Activated B cell treated with CpG ODN at 0.5 μM for 24 hours (primary cell): Measurements from ENCODE around the gene ANO1. TPM values are rescaled to one million over a fixed set of nuclear protein-coding genes. Genes with fewer than 3 reads are reported as not detected.

Source experiments
- ATAC-seq: fragments of 200-7000 bp; cut with Tn5 transposase; one replicate; pipeline ENCODE4 v1.10.0; 2021; ENCODE audit warnings: low read depth, mild to moderate bottlenecking, moderate library complexity
- CTCF ChIA-PET: fragments of 350-600 bp; sonication (Branson Sonifier 250); formaldehyde crosslinking; loops from one replicate; lab custom pipeline; 2021; ENCODE audit warnings: antibody characterized with exemption; lab: Charles Lee
- POLR2A ChIA-PET: fragments of 350-600 bp; sonication (Branson Sonifier 250); formaldehyde crosslinking; loops from one replicate; lab custom pipeline; 2021; ENCODE audit warnings: antibody characterized with exemption; lab: Charles Lee
- DNase-seq: peaks from one replicate; pipeline ENCODE4 v3.0.0; 2022
- H3K27ac Mint-ChIP-seq: one replicate; pipeline ENCODE4 v1.8.0; 2020; ENCODE audit warnings: mixed read lengths
- H3K27me3 Mint-ChIP-seq: one replicate; pipeline ENCODE4 v1.8.0; 2021; ENCODE audit warnings: mixed read lengths
- H3K36me3 Mint-ChIP-seq: one replicate; pipeline ENCODE4 v1.8.0; 2021; ENCODE audit warnings: low read depth, mixed read lengths
- H3K4me1 Mint-ChIP-seq: one replicate; pipeline ENCODE4 v1.8.0; 2021; ENCODE audit warnings: mixed read lengths
- H3K4me3 Mint-ChIP-seq: one replicate; pipeline ENCODE4 v1.8.0; 2020; ENCODE audit warnings: mild to moderate bottlenecking, mixed read lengths
- H3K9me3 Mint-ChIP-seq: one replicate; pipeline ENCODE4 v1.8.0; 2020; ENCODE audit warnings: mixed read lengths
- intact Hi-C: fragments of 100-400 bp; cut with micrococcal nuclease; formaldehyde crosslinking; loops from one replicate; pipeline ENCODE4 v1.15.1; 2024
- total RNA-seq: library from RNA; stranded (reverse); gene quantifications from 2 replicates; pipeline ENCODE4 v1.2.3, GENCODE V29; 2022
- TF ChIP-seq, protein P1 (sequence below): fragments of 200-600 bp; IDR thresholded peaks from one replicate; pipeline ENCODE4 v1.8.0; 2022; ENCODE audit warnings: antibody characterized with exemption, mild to moderate bottlenecking

ANO1 gene
- total RNA-seq, 1 donor from 2014 or later = not detected

DNA sequence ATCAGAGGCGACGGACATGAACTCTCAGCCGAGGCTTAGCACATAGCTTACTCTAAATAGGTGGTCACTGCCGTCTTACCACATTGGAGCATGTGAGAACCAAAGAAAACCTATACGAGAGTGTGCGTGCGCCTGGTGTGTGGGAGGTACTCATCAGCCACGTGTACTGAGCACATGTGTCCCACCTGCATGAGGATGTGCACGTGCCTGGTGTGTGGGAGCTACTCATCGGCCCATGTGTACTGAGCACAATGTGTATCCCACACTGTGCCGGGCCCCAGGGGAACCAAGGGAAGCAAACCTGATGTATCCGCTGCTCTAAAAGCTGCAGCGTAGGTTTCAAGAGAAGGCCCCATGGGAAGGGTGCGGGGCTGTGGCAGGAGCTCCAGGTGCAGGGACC is 56.4 kb downstream of the ANO1 start:
- ATAC-seq (no peak), DNase-seq (no peak)
- intact Hi-C loops = no loop called here
- TF ChIP-seq, protein P1, sequence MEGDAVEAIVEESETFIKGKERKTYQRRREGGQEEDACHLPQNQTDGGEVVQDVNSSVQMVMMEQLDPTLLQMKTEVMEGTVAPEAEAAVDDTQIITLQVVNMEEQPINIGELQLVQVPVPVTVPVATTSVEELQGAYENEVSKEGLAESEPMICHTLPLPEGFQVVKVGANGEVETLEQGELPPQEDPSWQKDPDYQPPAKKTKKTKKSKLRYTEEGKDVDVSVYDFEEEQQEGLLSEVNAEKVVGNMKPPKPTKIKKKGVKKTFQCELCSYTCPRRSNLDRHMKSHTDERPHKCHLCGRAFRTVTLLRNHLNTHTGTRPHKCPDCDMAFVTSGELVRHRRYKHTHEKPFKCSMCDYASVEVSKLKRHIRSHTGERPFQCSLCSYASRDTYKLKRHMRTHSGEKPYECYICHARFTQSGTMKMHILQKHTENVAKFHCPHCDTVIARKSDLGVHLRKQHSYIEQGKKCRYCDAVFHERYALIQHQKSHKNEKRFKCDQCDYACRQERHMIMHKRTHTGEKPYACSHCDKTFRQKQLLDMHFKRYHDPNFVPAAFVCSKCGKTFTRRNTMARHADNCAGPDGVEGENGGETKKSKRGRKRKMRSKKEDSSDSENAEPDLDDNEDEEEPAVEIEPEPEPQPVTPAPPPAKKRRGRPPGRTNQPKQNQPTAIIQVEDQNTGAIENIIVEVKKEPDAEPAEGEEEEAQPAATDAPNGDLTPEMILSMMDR = no peak
- H3K9me3 Mint-ChIP-seq = no peaks in the 10 kb centered on the region
- POLR2A ChIA-PET = interaction anchor here (0.6 kb wide), 1 partner anchor 173 kb away, joined by 5 read pairs; no protein-coding TSS in a partner anchor
- H3K4me1 Mint-ChIP-seq = no peaks in the 10 kb centered on the region
- H3K27me3 Mint-ChIP-seq = peaks cover 2% of the 10 kb centered on the region
- no peak overlapping the region for H3K27ac Mint-ChIP-seq
- no peak overlapping the region for H3K4me3 Mint-ChIP-seq
- CTCF ChIA-PET = no interaction called here
- no peaks in the 10 kb centered on the region for H3K36me3 Mint-ChIP-seq

DNA sequence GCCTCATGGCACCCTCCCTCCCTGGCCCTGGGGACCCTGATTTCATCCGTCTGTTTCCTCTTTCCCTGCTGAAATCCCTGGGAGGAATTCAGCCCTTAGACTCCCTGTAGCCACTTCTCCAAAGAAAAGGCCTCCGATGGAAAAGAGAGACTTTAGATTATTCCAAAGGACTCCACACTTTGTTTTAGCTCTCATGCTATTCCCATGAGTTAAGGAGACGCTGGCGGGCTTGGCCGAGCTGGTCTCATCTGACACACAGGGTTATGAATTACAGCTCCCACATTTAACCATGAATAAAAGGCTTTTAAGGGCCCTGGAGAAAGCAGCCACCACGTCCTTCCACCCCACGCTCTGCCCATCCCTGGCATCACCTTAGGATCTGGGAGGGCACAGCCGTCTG is 57.0 kb downstream of the ANO1 start:
- no peaks in the 10 kb centered on the region for H3K4me1 Mint-ChIP-seq
- H3K36me3 Mint-ChIP-seq = no peaks in the 10 kb centered on the region
- H3K4me3 Mint-ChIP-seq = no peak overlapping the region
- ATAC-seq = no peak
- H3K9me3 Mint-ChIP-seq = no peaks in the 10 kb centered on the region
- ChIA-PET CTCF (no interaction called here), POLR2A (no interaction called here)
- H3K27me3 Mint-ChIP-seq = peaks cover 2% of the 10 kb centered on the region
- DNase-seq = no peak
- TF ChIP-seq, protein P1 = no peak
- intact Hi-C loops = no loop called here
- no peak overlapping the region for H3K27ac Mint-ChIP-seq

DNA sequence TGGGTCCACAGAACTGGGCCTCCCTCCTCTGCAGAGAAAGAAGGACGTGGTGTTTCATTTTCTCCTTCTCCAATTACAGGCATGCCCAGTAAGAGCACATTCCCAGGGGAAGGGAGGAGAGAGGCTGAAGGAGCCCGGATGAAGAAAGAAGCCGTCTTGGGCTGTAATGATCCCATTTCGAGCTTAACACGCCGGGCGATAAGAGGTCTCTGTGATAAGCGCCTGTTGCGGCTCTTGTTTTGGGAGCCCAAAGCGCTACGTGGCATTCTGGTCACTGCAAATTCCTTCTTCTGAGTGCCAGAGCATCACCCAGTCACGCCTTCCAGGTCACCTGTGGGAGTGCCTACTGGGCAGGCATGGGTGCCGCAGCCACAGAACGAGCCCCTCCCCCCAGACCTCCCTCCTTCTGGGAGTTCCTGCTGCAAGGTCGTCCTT is 57.5 kb downstream of the ANO1 start:
- no peaks in the 10 kb centered on the region for H3K36me3 Mint-ChIP-seq
- ATAC-seq (no peak), DNase-seq (no peak)
- H3K27me3 Mint-ChIP-seq = peaks cover 3% of the 10 kb centered on the region
- ChIA-PET CTCF (no interaction called here), POLR2A (no interaction called here)
- H3K4me1 Mint-ChIP-seq = no peaks in the 10 kb centered on the region
- no peak overlapping the region for H3K4me3 Mint-ChIP-seq
- no peaks in the 10 kb centered on the region for H3K9me3 Mint-ChIP-seq
- TF ChIP-seq, protein P1 = no peak
- intact Hi-C loops = no loop called here
- no peak overlapping the region for H3K27ac Mint-ChIP-seq

DNA sequence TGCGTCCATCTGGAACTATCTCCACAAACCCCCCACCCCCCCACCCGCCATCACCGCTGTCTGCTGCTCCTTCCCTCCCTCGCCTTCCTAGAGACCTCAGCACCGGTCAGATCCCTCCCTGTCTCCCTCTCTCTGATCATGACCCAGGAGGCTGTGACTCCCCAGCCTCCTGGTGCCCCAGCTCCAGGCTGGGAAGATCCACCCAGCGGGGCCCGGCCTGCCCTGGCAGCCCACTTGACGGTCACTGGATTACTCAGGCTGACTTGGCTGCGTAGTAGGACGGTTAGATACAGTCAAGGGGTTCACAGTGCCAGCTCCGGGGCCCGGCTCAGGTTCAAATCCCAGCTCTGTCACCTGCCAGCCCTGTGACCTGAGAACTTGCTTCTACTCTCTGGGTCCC is 59.3 kb downstream of the ANO1 start:
- ATAC-seq (no peak), DNase-seq (no peak)
- H3K27me3 Mint-ChIP-seq = peaks cover 8% of the 10 kb centered on the region
- no peaks in the 10 kb centered on the region for H3K4me1 Mint-ChIP-seq
- no peaks in the 10 kb centered on the region for H3K36me3 Mint-ChIP-seq
- ChIA-PET POLR2A (no interaction called here), CTCF (no interaction called here)
- TF ChIP-seq, protein P1 = no peak
- no peak overlapping the region for H3K4me3 Mint-ChIP-seq
- intact Hi-C loops = no loop called here
- H3K9me3 Mint-ChIP-seq = no peaks in the 10 kb centered on the region
- no peak overlapping the region for H3K27ac Mint-ChIP-seq

DNA sequence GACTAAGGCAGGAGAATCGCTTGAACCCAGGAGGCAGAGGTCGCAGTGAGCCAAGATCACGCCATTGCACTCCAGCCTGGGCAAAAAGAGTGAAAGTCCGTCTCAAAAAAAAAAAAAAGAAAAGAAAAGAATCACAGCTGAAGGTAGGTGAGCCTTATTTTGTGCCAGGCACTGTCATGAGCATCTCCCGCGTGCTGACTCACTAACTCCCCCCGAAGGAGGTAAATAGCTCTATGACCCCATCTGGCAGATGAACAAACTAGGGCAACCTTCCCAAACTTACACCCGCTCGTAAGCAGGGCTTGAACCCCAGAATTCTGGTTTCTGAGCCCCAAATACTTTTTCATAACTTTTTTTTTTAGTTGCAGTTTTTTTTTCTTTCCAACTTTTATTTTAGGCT is 60.3 kb downstream of the ANO1 start:
- Mint-ChIP-seq H3K36me3 (no peaks in the 10 kb centered on the region), H3K4me1 (no peaks in the 10 kb centered on the region), H3K27ac (no peak overlapping the region), H3K4me3 (no peak overlapping the region), H3K27me3 (peaks cover 16% of the 10 kb centered on the region), H3K9me3 (no peaks in the 10 kb centered on the region)
- ATAC-seq (no peak), DNase-seq (no peak)
- TF ChIP-seq, protein P1 = no peak
- CTCF ChIA-PET = no interaction called here
- POLR2A ChIA-PET = no interaction called here
- intact Hi-C loops = no loop called here
